GM19240 (cell line): ENCODE results near the gene DISC1.

Experiments
- DNase-seq: peaks from one replicate; pipeline ENCODE4 v3.0.0; 2011; ENCODE audit warnings: low spot score; ENCODE audit not compliant: insufficient read length

DISC1 gene

DNA sequence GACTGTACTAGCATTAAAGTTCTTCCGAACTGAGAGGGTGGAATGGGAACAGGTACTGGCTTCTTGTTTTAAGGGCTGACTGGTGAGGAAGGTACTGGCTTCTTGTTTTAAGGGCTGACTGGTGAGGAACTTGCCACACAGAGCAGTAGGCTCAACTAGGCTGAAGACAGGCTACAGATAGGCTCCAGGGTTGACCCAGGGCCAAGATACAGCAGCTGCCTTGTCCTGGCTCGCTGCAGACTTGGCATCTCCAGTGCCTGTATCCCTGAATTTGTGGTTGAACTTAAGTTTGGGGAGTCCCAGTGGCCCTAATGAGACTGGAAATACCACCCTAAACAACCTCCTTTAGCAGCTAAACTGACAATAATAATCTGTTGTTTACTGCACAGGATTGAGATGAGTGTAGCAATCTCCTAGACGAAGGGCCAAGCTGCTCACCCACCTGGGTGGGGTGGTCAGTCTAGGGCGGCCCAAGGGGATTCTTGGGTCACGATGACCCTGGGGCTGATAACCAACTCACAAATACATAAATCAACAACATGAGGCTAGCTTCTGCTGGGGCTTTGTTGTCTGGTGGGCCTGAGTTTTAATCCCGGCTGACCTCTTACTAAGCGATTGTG lies 227.1 kb downstream of the DISC1 start:
- no peak for DNase-seq

DNA sequence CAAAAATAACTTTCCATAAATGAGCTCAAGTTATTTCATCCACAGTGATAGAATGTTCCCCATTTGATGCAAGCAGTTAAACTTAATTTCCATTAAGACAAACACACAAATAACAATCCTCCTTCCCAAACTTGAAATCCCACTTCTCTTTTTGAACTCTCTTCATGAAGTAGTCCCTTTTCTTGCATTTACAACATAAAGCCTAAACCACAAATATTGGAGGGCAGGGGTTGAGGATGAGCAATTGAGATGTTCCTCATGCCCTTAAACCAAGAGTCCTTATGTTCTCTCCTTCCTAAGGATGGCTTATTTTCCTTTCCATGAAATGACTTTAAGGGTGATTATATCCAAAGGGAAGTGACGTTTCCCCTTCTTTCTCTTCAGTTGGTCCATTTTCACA lies 228.8 kb downstream of the DISC1 start:
- DNase-seq = no peak

DNA sequence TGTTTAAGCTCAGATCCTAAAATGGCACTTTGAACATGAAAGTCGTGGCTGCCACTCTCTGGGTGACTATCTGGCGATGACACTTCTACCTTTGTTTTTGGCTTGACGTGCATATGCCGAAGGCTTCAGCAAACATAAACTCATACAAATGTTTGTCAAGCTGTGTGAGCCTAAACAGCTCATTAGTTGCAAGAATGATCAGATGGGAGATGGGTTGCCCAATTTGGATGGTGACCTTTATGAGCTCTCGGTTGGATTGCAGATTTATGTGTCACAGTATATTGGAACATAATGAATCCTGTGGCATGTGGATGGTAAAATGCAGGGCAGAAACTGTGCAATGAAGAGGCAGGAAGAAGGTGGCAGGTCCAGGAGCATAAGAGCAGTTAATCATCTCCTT lies 229.3 kb downstream of the DISC1 start:
- no peak for DNase-seq

DNA sequence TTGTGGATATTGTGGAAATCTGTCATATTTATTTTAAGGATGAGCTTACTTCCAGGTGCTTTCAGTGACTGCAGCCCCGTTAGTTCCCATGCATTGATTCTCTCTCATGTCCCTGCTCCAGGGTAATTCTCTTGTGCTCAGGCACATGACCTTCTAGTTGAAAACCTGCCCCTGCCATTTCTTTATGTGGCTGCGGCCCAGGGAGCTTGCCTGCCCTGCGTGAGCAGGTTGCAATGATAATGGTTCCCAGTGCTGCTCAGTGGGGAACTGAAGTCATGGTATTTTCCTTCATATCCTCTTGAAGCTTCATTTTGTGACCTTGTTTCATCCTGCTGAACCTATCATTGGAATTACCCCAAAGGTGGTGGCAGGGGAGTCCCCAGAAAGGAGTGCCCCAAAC lies 229.8 kb downstream of the DISC1 start:
- DNase-seq = no peak

DNA sequence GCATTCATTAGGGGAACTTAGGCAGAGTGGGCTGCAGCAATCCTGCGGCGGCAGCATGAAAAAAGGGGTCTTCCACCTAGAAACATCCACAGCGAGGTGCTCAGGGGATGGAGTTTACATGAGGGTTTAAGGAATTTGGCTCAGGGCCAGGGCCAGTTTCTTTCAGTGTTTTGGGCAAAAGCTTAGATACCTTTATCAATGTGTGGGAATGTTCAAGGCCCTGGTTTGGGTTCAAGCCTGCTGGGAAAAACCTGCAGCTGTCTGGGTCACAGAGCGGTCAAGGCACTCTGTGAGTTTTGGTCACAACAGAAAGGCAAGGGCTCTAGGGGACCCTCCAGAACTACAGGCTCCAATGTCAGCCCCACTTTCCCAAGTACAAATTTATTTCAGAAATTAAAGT lies 230.3 kb downstream of the DISC1 start:
- DNase-seq = no peak

DNA sequence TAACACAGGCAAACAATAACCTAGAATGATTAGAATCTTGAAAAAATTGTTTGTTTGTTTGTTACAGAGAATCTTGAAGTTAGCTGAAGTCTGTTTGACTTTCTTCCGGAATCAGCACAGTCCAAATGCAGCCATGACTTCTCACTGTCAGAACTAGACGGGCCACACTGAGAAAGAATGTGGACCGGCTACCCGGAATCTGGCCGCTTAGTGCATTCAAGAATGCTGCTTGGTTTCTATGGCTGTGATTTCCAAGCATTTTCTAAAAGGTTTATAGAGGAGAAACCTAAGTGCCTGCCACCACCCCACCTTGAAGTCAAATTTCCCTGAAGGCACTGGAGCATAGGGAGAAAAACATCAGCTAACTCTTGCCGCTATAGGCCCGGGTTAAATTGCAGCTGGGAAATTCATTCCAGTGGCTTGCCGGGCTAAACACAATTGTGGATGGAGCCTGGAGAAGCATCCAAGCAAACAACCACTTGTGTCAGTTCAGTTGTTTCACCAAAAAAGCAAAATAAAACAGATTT lies 231.1 kb downstream of the DISC1 start:
- DNase-seq = no peak

DNA sequence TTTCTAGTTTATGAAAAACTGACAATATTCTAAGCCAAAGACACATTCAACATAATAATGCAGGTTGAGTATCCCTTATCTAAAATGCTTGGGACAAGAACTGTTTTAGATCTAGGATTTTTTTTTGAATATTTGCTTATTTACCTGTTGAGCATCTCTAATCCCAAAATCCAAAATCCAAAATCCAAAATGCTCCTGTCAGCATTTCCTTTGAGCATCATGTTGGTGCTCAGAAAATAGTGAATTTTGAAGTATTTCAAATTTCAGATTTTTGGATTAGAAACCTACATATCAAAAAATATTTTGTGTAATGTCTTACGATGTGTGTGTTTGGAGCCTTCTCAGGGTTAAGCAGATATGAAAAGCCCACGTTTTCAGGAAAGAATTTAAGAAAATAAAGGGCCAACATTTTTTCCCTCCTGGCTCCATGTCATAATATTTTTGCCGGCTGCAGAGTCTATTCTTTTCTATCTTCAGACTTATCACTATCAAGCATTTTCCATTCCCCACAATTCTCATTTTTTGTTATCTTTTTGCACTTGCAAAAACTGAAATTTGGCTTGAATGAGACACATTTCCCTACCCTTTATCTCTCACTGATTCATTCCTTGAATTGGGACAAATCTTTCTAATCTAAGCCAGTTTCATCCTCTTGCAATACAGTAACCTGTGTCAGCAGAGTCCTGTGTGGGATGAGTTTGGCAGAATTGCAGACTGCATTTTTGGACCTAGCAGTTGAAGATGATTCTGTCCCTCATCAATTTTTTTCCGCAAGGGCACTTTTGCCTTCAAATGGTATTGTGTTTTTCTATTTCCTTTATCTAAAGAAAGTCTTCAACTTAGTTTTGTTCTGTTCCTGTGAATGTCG lies 233.9 kb downstream of the DISC1 start:
- DNase-seq = no peak

DNA sequence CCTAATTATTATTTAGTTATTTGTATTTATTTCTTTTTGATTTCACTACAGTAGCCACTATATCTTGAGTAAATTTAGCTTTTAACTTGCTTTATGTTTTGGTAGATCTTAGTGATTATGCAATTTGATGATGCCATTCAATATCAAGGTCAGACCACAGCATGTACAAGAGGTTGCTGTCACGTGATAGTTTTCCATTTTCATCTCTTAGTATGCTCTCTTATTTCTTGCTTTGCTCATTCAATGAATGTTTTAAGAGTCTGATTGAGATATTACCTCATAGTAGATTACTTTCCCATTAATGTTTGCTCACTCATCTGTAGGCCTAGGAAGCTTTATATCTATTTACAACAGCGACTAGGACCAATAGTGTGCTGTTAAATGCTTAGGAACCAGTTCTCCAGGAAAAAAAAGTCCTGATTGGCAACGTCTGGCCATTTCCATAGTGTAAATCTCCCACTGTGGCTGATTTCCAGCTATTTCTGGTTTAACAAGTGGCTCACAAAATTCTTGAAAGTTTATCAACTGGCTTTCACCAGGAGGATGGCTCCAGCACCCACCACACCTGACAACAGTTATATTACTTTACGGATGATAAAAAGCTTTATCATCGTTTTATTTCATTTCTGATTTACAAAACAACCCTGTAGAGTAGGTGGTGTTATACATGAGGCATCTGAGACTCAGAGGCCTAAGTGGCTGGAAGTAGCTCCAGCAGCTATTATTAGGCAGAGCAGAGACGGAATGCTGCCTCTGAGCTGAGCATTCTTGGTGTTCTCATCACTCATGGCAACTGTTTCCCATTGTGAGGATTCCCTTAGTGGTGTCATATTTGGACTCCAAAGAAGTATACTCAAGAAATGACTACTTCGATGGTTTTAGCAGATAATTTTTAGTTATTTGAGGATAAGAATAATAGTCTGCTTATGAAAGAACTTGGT lies 235.2 kb downstream of the DISC1 start:
- DNase-seq = no peak

DNA sequence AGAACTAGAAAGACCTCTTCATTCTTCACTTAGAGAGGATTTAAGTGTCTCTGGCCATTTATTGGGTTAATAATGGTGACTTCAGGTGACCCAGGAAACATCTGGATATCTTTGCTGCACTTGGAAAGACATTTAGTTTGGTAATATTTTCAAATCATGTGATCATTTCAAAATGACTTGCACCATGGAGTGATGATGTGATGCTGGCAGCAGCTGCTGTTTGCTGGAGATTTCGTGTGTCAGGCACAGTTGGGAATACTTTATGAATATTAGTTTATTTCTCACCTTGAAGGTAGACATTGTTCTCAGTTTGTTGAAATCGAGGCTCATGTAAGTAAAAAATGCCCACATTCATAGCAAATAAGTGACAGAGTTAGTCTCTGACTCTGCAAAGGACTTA lies 236.0 kb downstream of the DISC1 start:
- no peak for DNase-seq

DNA sequence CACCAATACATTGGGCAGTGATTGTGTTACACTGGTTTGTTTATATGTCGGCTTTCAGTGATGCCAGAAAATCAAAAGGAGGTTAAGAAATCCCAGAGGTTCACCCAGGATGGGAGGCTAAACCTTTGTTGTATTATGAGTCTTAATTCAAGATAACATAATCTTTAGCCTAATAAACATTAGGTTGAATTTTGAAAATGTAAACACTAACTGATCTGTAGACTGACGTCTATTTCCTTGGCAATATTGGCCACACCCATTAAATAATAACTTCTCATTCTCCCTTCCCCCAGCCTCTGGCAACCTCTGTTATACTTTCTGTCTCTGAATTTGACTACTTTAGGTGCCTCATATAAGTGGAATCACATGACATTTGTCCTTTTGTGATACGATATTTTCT lies 238.7 kb downstream of the DISC1 start:
- no peak for DNase-seq

DNA sequence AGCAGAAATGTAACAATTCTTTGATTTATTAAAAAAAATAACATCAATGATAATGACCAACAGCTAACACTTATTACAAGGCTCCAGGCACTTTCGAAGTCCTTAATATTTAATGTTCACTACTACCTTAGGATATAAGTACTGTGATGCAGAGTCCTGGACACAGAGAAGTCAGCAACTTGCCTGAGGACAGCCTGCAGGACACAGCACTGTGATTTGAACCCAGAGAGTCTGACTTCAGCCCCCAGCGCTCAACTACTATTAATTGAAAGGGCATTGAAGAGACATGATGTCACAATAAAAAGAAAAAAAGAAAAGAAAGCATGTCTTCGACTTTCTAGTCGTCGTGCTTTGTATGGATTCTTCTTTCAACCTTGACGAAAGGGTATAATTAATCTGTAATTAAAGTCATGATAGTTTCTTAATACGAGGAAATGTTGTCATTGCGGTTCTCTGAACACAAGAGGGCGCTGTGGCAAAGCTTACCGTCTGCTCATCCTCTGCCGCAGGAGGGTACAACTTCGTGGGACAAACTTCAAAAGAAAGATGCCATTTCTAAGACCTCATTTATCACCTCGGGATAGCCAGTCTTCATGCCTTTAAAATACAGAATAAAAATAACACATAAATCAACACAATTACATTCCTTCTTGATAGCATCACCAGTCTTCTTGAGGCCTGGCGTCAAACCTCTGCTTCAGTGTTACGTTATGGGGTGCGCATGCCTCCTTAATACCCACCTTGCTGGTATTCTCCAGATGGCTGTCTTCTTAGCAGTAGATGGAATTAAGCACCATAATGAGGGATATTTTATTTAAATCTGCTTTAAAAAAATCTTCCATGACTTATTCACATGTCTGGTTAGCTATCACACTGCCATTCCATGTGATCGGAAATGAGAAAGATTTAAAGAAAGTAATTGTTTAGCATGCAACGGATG lies 240.1 kb downstream of the DISC1 start:
- peak; percentile 11 for DNase-seq

DNA sequence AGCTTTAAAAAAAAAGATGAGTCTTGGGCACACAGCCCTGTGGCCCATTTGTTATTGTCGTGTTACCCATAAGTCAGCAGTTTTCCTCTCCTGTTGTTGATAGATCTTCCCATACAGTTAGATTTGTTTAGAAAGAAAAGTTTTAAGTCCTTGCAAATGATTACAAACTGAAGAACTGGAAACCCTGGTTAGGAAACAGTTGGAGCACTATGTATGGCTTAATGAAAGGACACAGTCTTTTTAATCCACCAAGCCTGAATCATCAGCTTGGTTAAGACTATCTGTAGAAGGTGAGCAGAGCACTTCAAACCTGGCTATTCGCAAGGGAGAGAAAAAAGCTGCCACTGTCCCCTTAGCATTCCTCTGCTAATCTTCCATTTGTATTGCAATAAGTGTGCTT lies 241.0 kb downstream of the DISC1 start:
- no peak for DNase-seq

DNA sequence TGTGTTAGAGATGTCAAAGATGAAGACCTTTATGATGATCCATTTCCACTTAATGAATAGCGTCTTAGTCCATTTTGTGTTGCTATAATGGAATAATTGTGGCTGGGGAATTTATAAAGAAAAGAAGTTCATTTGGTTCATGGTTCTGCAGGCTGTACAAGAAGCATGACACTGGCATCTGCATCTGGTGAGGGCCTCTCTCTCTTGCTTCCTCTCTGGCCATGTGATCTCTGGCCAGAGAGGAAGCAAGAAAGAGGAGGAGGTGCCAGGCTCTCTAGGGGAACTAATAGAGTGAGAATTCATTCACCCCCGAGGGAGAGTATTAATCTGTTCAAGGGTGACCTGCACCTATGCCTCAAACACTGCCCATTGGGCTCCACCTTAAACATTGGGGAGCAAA lies 242.8 kb downstream of the DISC1 start:
- DNase-seq = no peak

DNA sequence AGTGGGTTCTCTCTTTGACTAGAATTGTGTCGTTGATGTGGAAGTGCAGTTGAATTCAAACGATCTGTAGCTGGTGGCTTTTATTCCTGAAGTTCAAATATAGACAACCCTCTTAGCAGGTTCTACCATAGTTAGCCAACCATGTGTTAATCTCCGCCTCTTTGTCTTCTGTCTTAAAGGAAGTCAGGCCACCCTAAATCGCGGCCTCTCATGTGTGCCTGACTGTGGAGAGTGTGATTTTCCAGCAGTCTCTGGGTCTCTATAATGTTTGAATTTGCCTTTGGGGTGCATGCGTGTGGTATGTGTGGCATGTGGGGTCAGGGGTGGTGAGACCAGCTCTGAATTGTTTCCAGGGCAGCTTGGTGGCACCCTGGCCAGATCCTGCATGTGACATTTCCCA lies 244.9 kb downstream of the DISC1 start:
- DNase-seq = no peak

DNA sequence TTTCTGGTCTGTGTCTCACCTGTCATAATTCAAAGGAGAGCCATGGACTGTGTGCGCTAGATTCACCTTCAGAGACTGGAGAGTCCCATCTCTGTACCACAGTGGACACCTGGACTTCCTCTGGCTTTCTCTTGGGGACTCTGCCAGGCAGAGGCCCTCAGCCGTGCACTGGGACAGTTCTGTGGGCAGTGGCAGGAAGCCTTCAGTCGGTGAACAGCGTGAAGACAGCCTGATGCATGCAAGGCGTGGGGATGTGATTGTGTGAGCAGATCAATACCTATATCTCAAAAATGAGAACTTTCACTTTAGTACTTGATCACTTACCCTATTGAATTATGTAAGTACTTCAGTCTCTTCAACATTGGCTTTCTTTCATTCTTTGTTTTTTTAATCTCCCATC lies 245.3 kb downstream of the DISC1 start:
- no peak for DNase-seq

DNA sequence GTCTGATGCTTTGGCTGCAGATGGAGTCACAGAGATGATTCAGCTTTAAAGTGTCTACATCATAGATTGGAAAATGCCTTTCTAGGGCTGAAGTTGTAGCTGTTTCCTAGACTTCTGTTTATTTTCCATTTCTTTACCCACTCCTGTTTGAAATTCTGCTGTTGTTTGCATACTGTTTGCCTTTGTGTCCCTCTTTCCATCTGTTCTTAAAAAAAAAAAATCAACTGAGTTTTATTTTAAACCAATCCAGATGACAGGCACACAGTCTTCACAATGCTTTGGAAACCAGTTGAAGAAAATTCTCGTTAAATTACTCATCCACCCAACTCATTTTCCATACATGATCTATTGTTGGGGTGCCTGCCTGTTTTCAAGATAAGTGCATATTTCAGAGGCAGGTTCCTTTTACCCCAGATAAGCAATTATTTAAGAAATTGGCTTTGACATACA lies 245.9 kb downstream of the DISC1 start:
- DNase-seq = no peak

DNA sequence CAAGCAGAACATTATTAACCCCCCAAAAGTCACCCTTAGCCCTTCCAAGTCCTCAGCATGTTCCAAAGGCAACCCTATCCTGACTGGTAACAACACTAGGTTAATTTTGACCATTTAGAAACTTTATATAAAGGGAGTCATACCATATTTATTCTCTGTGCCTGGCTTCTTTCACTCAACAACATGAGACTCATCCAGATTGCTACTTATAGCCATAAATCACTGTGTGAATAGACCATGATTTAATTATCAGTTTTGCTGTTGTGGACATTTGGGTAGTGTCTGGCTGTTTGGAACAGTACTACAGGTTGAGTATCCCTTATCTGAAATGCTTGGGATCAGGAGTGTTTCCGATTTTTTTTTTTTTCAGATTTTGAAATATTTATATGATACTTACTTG lies 252.1 kb downstream of the DISC1 start:
- DNase-seq = no peak

DNA sequence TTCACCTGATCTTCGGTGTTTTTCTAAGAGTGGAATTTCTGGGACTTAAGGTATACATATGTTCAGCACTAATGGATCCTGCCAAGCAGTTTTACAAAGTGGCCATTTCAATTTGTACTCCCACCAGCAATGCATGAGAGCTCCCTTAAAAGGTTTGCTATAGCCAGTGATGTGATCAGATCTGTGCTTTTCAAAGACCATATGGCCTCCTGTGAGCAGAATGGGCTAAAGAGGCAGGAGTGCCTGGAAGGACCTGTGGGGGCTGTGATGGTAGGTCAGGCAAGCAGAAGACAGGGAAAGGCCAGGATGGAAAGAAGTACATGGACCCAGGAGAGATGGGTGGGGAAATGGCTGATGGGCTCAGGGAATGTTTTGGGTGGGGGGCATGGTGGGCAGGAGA lies 252.7 kb downstream of the DISC1 start:
- DNase-seq = no peak

DNA sequence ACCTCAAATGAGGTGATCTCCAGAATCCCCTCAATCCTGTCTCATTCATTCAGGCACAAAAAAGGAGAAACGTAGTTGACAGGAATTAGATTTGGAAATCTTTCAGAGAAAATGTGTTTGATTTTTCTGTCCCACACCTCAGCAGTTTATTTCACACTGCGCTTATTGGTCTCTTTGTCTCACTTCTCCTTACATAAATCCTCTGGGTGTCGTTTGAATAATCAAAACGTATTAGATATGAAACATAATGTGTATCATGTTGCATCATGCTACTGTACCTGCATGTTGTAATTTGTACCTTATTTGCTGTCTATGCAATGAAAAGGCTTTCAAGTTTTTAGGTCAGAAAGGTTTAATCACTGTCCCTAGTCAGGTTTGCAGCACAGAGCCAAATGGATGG lies 255.7 kb downstream of the DISC1 start:
- no peak for DNase-seq

DNA sequence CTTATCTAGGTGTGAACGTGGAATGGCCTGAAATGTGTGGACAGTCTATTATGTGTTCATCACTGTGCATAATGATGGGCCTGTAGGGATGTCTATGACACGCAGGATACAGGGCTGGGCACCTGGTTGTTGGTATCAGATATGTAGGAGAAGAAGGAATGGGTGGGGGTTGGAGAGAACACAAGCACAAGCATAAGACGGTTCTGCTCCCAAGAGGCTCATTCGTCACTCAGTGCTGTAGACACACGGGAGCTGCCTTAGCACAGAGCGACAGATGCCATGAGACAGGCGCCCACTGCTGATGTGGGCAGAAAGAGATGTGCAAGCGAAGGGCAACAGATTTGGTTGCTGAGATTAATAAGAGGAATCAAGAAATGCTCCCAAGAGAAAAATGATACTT lies 256.2 kb downstream of the DISC1 start:
- no peak for DNase-seq

DNA sequence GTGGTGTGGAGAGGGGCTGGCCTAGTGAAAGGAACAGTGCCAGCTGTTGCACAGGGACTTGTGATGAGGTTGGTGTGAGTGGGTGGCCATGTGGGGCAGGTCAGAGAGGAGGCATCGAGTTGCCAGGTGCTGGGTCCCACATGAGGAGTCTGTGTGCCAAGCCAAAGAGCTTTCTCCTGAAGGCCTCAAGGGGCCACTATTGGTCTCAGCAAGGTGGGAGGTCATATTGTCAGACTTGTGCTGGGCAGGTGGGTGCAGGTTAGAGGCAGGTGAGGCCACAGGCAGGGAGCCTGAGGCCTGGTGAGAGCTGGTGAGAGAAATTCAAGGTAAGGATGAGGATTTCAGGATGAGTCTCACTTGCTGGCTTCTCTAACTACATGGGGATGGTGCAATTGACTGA lies 256.8 kb downstream of the DISC1 start:
- DNase-seq = no peak
